Endothelial cell of umbilical vein (primary cell): ENCODE results near the gene EIF2D. TPM values are rescaled to one million over a fixed set of nuclear protein-coding genes. Genes with fewer than 3 reads are reported as not detected.

Experiments
- BruUV-seq: library from RNA; stranded (reverse); fragments of 400-500 nt; replicated peaks from 2 replicates; lab custom pipeline; 2021; lab: Mats Ljungman, UMichigan
- CTCF ChIA-PET: fragments of 300-600, 350-600 bp; sonication (Branson Sonifier 250); formaldehyde crosslinking; loops from one replicate; lab custom pipeline; 2021; ENCODE audit warnings: antibody characterized with exemption, inconsistent platforms; lab: Charles Lee
- POLR2A ChIA-PET: fragments of 300-600, 350-600 bp; sonication (Branson Sonifier 250); formaldehyde crosslinking; loops from one replicate; lab custom pipeline; 2021; ENCODE audit warnings: antibody characterized with exemption, inconsistent platforms; lab: Charles Lee
- DNase-seq: peaks from one replicate; pipeline ENCODE4 v3.0.0-alpha.2; 2011; ENCODE audit warnings: low read depth, low spot score
- FAIRE-seq: peaks from 2 replicates; lab custom pipeline; 2011; peaks lifted over from hg19 to GRCh38; lab: Jason Lieb, UNC
- H2AFZ ChIP-seq: 2 replicates; pipeline ENCODE4 v1.6.0; 2012; ENCODE audit warnings: low read depth, low read length, control low read depth, inconsistent platforms
- H3K27ac ChIP-seq: 2 replicates; pipeline ENCODE4 v1.5.1; 2011; ENCODE audit warnings: low read depth, mild to moderate bottlenecking, control low read depth, low read length, moderate library complexity; ENCODE audit not compliant: insufficient read depth
- H3K27me3 ChIP-seq, 2 experiments: 2 replicates each; pipeline versions ENCODE4 v1.6.0 to v1.6.1; 2011; ENCODE audit warnings: low read length in 2 of 2, mixed read lengths in 1 of 2; ENCODE audit not compliant: control insufficient read depth in 2 of 2, insufficient read depth in 2 of 2
- H3K36me3 ChIP-seq, 2 experiments: 2 replicates in 1 of 2; 3 replicates in 1 of 2; pipeline ENCODE4 v1.5.1; 2011; ENCODE audit warnings: low read length in 2 of 2, mild to moderate bottlenecking in 1 of 2, moderate library complexity in 1 of 2; ENCODE audit not compliant: control insufficient read depth in 2 of 2, insufficient read depth in 2 of 2; ENCODE audit errors: extremely low read depth in 1 of 2
- H3K4me1 ChIP-seq: 3 replicates; pipeline ENCODE4 v1.5.1; 2011; ENCODE audit warnings: mild to moderate bottlenecking, low read length; ENCODE audit not compliant: control insufficient read depth, insufficient read depth; ENCODE audit errors: extremely low read depth
- H3K4me2 ChIP-seq: 2 replicates; pipeline ENCODE4 v1.6.1; 2011; ENCODE audit warnings: low read length, control low read depth, mixed read lengths; ENCODE audit not compliant: insufficient read depth
- H3K4me3 ChIP-seq, 3 experiments: fragments of 200-600 bp in 1 of 3; sonication (generic), shearing (Covaris generic) in 1 of 3; replicated peaks in 1 of 3; 2 replicates each; pipeline ENCODE4 v1.5.1; 2011 to 2016; ENCODE audit warnings: control low read depth in 3 of 3, low read length in 3 of 3, mild to moderate bottlenecking in 2 of 3, inconsistent platforms in 1 of 3, low read depth in 1 of 3, moderate library complexity in 1 of 3; ENCODE audit not compliant: insufficient read depth in 1 of 3
- H3K79me2 ChIP-seq: 2 replicates; pipeline ENCODE4 v1.6.0; 2012; ENCODE audit warnings: low read length, inconsistent platforms; ENCODE audit not compliant: control insufficient read depth, insufficient read depth
- H3K9ac ChIP-seq: replicated peaks from 2 replicates; pipeline ENCODE3; 2011; ENCODE audit warnings: low read length, control low read depth; ENCODE audit not compliant: insufficient read depth; ENCODE audit errors: extremely low read depth
- H3K9me1 ChIP-seq: replicated peaks from 3 replicates; pipeline ENCODE4 v1.6.0; 2011; ENCODE audit warnings: mild to moderate bottlenecking, low read length; ENCODE audit not compliant: control insufficient read depth, insufficient read depth; ENCODE audit errors: extremely low read depth
- H3K9me3 ChIP-seq: replicated peaks from 2 replicates; pipeline ENCODE4 v1.5.1; 2012; ENCODE audit warnings: low read length, inconsistent platforms; ENCODE audit not compliant: control insufficient read depth, insufficient read depth
- H4K20me1 ChIP-seq: replicated peaks from 2 replicates; pipeline ENCODE3; 2011; ENCODE audit warnings: mild to moderate bottlenecking, low read length; ENCODE audit not compliant: control insufficient read depth, insufficient read depth; ENCODE audit errors: extremely low read depth
- FOS ChIP-seq: IDR thresholded peaks from 2 replicates; pipeline ENCODE4 v1.6.1; 2011; ENCODE audit warnings: mild to moderate bottlenecking, low read length, moderate library complexity, borderline replicate concordance; ENCODE audit not compliant: insufficient read depth
- JUN ChIP-seq: IDR thresholded peaks from 2 replicates; pipeline ENCODE4 v1.6.1; 2011; ENCODE audit warnings: borderline replicate concordance, low read depth; ENCODE audit not compliant: insufficient read length, insufficient read depth
- POLR2AphosphoS5 ChIP-seq: IDR thresholded peaks from 2 replicates; pipeline ENCODE4 v1.6.1; 2012; ENCODE audit warnings: low read depth, mild to moderate bottlenecking, control low read depth, low read length, moderate library complexity; ENCODE audit not compliant: insufficient read depth
- dilution Hi-C: fragments of 300-500 bp; cut with MboI; formaldehyde crosslinking; loops from one replicate; pipeline ENCODE4 v1.15.0; 2019; ENCODE audit warnings: low sequenced_read_pairs; ENCODE audit not compliant: extremely low pct_ligation_motif_present
- intact Hi-C: fragments of 100-400 bp; cut with micrococcal nuclease; formaldehyde crosslinking; loops from one replicate; pipeline ENCODE4 v1.10.0; 2022
- polyA plus RNA-seq, 4 experiments: library from polyadenylated mRNA; depleted of rRNA in 3 of 4; stranded (reverse) in 3 of 4; unstranded in 1 of 4; fragments of >200 nt; gene quantifications; 2 replicates each; pipeline versions ENCODE4 v1.2.1 to v1.2.3, GENCODE V29; 2011 to 2012; ENCODE audit warnings: missing spikeins in 1 of 4
- total RNA-seq: library from RNA; stranded (reverse); gene quantifications from 2 replicates; pipeline ENCODE4 v1.2.3, GENCODE V29; 2021
- TF ChIP-seq, protein P1 (sequence below), 2 donors: IDR thresholded peaks; 1 replicate in 1 of 2; 2 replicates in 1 of 2; pipeline ENCODE4 v1.5.1; 2011; ENCODE audit warnings: low read length in 2 of 2, mild to moderate bottlenecking in 2 of 2, moderate library complexity in 2 of 2, control low read depth in 1 of 2, inconsistent platforms in 1 of 2, low read depth in 1 of 2; ENCODE audit not compliant: insufficient read depth in 1 of 2; ENCODE audit errors: extremely low read depth in 1 of 2

EIF2D gene
- total and polyA plus RNA-seq, 2 donors (not counting 3 experiments of a cell fraction or from before 2014, with no cell fraction given): 48.0 to 54.1 TPM

DNA sequence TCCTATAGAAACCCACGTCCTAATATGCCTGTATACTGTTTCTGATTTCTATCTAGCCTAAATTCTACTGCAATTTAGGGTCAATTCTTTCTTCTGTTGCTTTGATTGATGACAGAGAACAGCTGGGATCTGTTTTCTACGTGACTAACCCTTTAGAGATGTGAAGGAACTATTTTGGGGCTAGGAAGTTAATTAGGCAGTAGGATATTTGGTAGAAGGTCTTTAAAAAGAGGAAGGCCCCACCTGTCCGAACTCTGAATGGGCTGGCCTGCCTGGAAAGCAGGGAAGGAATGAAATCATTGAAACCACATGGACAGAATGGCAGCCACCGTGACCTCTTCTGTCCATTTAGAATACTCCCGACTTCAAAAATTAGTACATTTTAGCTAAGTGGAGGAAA lies 21.0 kb downstream of the EIF2D start:
- dilution Hi-C loops: no loop called here
- Histone ChIP-seq H3K4me1 (peaks cover 2% of the 10 kb centered on the region), H2AFZ (no peak overlapping the region), H3K9me3 (no peaks in the 10 kb centered on the region), H3K4me2 (no peak overlapping the region), H3K9ac (no peak overlapping the region), H3K36me3 (peaks cover 3 to 21% of the 10 kb centered on the region in 2 experiments), H3K27ac (no peak overlapping the region), H3K4me3 (no peak overlapping the region), H4K20me1 (no peaks in the 10 kb centered on the region), H3K27me3 (no peaks in the 10 kb centered on the region), H3K9me1 (no peaks in the 10 kb centered on the region), H3K79me2 (no peaks in the 10 kb centered on the region)
- no peak for FAIRE-seq
- TF ChIP-seq JUN (no peak), POLR2AphosphoS5 (no peak)
- CTCF ChIA-PET: interaction anchor here (1.0 to 2.2 kb wide), 4 partner anchors 18 to 112 kb away, joined by 4 to 8 read pairs (median 5); no protein-coding TSS in a partner anchor
- POLR2A ChIA-PET: no interaction called here
- intact Hi-C loops: no loop called here
- DNase-seq: no peak
- BruUV-seq: no TSS peak

GRCh38 chr1:206590025-206590758 lies 22.1 kb downstream of the EIF2D start:
- Histone ChIP-seq H3K36me3 (peaks cover 3 to 13% of the 10 kb centered on the region in 2 experiments), H3K4me1 (peaks cover 2% of the 10 kb centered on the region), H3K27me3 (no peaks in the 10 kb centered on the region), H3K9me1 (no peaks in the 10 kb centered on the region), H4K20me1 (no peaks in the 10 kb centered on the region), H3K4me2 (no peak overlapping the region), H3K27ac (no peak overlapping the region), H3K4me3 (no peak overlapping the region), H2AFZ (no peak overlapping the region), H3K9me3 (no peaks in the 10 kb centered on the region), H3K9ac (no peak overlapping the region), H3K79me2 (no peaks in the 10 kb centered on the region)
- no TSS peak for BruUV-seq
- intact Hi-C loops: no loop called here
- ChIA-PET CTCF (interaction anchor here (1.0 to 16.8 kb wide), 3 partner anchors 47 to 111 kb away, joined by 3 to 427 read pairs (median 9); no protein-coding TSS in a partner anchor), POLR2A (no interaction called here)
- dilution Hi-C loops: no loop called here
- no peak for TF ChIP-seq FOS
- TF ChIP-seq, protein P1, sequence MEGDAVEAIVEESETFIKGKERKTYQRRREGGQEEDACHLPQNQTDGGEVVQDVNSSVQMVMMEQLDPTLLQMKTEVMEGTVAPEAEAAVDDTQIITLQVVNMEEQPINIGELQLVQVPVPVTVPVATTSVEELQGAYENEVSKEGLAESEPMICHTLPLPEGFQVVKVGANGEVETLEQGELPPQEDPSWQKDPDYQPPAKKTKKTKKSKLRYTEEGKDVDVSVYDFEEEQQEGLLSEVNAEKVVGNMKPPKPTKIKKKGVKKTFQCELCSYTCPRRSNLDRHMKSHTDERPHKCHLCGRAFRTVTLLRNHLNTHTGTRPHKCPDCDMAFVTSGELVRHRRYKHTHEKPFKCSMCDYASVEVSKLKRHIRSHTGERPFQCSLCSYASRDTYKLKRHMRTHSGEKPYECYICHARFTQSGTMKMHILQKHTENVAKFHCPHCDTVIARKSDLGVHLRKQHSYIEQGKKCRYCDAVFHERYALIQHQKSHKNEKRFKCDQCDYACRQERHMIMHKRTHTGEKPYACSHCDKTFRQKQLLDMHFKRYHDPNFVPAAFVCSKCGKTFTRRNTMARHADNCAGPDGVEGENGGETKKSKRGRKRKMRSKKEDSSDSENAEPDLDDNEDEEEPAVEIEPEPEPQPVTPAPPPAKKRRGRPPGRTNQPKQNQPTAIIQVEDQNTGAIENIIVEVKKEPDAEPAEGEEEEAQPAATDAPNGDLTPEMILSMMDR (IDR thresholded peaks at IDR 0.05; ENCODE audit: extremely low read depth in 1 of 2, insufficient read depth in 1 of 2, low read depth in 1 of 2, low read length in 2 of 2): peak; percentile 13 to 14
- DNase-seq (no peak), FAIRE-seq (no peak)
